Measurements from ENCODE around the gene ZDHHC14.

ZDHHC14 gene

DNA sequence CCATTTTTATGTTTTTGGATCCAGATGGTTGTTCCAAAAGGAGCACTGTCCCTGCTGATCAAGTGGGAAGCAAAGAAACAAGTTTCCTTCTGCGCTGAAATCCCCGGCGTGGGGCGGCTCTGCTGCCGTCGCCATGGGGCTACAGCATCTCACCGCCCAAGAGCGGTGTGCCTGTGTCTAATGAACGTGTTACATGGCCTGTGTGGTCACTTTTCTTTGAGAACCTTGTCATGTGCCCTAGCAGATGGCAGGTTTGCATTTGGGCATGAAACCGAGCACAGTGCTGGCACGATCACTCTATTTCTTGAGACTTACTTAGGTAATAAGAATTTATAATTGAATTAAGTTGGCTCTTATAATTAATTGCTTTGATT lies 51.9 kb downstream of the ZDHHC14 start:
- Histone ChIP-seq H3K36me3 (ENCODE audit: insufficient read depth) (no peaks in the 10 kb centered on the region), H3K4me3 (IDR thresholded peaks at IDR 0.05; ENCODE audit: insufficient read depth, low read depth, low read length) (no peak overlapping the region), H3K27ac (no peak overlapping the region), H3K27me3 (ENCODE audit: insufficient read depth, low read depth) (no peaks in the 10 kb centered on the region), H3K79me2 (ENCODE audit: insufficient read depth, low read depth) (no peaks in the 10 kb centered on the region), H4K20me1 (ENCODE audit: insufficient read depth) (no peaks in the 10 kb centered on the region), H3K4me2 (no peak overlapping the region), H2AFZ (ENCODE audit: low read depth) (no peak overlapping the region), H3K4me1 (ENCODE audit: low read depth, poor library complexity, severe bottlenecking) (no peaks in the 10 kb centered on the region), H3K9ac (no peak overlapping the region)
- TF ChIP-seq, protein P1, sequence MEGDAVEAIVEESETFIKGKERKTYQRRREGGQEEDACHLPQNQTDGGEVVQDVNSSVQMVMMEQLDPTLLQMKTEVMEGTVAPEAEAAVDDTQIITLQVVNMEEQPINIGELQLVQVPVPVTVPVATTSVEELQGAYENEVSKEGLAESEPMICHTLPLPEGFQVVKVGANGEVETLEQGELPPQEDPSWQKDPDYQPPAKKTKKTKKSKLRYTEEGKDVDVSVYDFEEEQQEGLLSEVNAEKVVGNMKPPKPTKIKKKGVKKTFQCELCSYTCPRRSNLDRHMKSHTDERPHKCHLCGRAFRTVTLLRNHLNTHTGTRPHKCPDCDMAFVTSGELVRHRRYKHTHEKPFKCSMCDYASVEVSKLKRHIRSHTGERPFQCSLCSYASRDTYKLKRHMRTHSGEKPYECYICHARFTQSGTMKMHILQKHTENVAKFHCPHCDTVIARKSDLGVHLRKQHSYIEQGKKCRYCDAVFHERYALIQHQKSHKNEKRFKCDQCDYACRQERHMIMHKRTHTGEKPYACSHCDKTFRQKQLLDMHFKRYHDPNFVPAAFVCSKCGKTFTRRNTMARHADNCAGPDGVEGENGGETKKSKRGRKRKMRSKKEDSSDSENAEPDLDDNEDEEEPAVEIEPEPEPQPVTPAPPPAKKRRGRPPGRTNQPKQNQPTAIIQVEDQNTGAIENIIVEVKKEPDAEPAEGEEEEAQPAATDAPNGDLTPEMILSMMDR (conservative IDR thresholded peaks at IDR 0.05; ENCODE audit: low read depth, low read length): no peak

DNA sequence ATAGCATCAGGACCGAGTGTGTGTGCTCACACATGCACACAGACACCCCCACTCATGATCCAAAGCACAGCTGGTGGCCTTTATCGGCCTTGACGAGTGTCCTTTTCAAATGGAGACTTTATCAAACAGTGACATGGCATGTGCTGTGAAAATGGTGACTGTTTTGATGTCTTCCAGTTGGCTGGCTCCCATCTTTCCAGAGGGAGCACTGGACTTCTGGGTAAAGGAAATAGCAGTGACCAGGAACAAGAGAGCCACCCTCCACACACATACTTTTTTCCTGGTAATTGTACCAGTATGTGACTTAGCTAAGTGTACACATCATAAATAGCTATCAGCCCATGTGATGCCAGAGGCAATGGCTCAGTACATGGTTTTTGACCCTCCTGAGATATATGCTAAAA lies 52.7 kb downstream of the ZDHHC14 start:
- Histone ChIP-seq H2AFZ (ENCODE audit: low read depth) (no peak overlapping the region), H3K4me3 (IDR thresholded peaks at IDR 0.05; ENCODE audit: insufficient read depth, low read depth, low read length) (no peak overlapping the region), H3K79me2 (ENCODE audit: insufficient read depth, low read depth) (no peaks in the 10 kb centered on the region), H3K27ac (no peak overlapping the region), H4K20me1 (ENCODE audit: insufficient read depth) (no peaks in the 10 kb centered on the region), H3K9ac (no peak overlapping the region), H3K27me3 (ENCODE audit: insufficient read depth, low read depth) (no peaks in the 10 kb centered on the region), H3K4me2 (no peak overlapping the region), H3K36me3 (ENCODE audit: insufficient read depth) (no peaks in the 10 kb centered on the region), H3K4me1 (ENCODE audit: low read depth, poor library complexity, severe bottlenecking) (no peaks in the 10 kb centered on the region)
- TF ChIP-seq, protein P1 (conservative IDR thresholded peaks at IDR 0.05; ENCODE audit: low read depth, low read length): no peak

DNA sequence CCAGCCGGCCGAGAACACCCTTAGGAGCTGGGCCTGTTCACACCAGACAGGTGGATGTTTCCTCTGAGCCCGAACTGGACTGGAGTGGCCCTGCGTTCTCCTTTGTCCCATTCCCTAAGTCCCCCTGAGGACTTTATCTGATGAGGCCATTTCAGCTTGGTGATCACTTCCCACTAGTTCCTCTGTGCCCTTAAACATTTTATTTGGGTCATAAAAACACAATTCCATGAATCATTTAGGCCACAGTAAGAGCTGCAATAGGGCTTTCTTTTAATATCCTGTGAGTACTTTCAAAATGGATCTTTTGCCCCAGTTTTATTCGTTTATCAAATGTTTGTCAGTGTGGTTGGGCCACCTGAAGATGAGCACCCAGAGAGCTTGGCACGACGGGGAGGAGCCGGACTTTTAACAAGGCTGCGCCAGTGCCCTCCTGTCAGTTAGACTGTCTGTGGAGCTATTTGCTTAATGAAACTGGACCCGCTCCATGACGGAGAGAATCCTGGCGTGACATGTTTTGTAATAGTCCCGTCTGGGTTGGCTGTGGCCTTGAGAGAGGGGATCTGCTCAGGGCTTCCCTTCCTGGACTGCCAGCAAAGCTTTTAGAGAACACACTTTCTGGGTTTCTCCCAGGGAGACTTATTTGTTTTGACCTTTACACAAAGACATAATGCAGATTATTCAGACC lies 53.5 kb downstream of the ZDHHC14 start:
- Histone ChIP-seq H3K27ac (no peak overlapping the region), H3K4me1 (ENCODE audit: low read depth, poor library complexity, severe bottlenecking) (no peaks in the 10 kb centered on the region), H4K20me1 (ENCODE audit: insufficient read depth) (no peaks in the 10 kb centered on the region), H3K36me3 (ENCODE audit: insufficient read depth) (no peaks in the 10 kb centered on the region), H3K27me3 (ENCODE audit: insufficient read depth, low read depth) (no peaks in the 10 kb centered on the region), H3K9ac (no peak overlapping the region), H3K4me2 (no peak overlapping the region), H2AFZ (ENCODE audit: low read depth) (no peak overlapping the region), H3K79me2 (ENCODE audit: insufficient read depth, low read depth) (no peaks in the 10 kb centered on the region), H3K4me3 (IDR thresholded peaks at IDR 0.05; ENCODE audit: insufficient read depth, low read depth, low read length) (no peak overlapping the region)
- TF ChIP-seq, protein P1 (conservative IDR thresholded peaks at IDR 0.05; ENCODE audit: low read depth, low read length): no peak

DNA sequence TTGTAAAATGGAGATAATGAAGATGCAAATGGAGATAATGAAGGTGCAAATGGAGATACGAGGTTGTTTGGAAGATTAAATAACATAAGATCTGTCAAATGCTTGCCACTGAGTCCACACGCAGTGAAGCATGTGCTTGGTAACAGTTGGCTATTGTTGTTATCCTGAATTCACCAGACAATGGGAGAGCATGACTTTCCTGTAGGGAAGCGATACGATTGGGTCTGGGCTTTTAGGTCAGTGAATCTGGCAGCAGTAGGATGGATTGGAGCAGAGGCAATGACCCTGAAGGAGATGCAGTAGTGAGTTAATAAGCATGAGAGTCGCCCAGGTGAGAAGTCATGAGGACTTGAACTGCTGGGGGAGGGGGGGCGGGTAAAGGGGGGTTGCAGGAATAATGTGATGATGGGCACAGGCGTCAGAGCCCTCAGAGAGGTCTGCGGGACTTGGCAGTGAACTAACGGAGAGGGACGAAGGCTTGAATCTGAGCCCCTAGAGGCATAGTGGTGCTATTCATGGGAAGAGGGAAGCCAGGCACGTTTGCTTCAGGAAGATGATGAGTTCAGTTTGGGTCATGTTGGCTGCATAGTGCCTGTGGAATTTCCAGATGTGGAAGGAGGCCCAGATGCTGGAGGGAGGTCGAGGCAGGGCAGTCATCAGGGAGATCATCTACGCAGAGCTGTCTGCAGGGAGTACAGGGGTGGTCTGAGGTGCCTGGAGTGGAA lies 55.4 kb downstream of the ZDHHC14 start:
- H2AFZ ChIP-seq (ENCODE audit: low read depth): no peak overlapping the region
- no peak overlapping the region for H3K4me3 ChIP-seq (IDR thresholded peaks at IDR 0.05; ENCODE audit: insufficient read depth, low read depth, low read length)
- no peak overlapping the region for H3K4me2 ChIP-seq
- H4K20me1 ChIP-seq (ENCODE audit: insufficient read depth): no peaks in the 10 kb centered on the region
- no peaks in the 10 kb centered on the region for H3K4me1 ChIP-seq (ENCODE audit: low read depth, poor library complexity, severe bottlenecking)
- no peaks in the 10 kb centered on the region for H3K27me3 ChIP-seq (ENCODE audit: insufficient read depth, low read depth)
- no peaks in the 10 kb centered on the region for H3K36me3 ChIP-seq (ENCODE audit: insufficient read depth)
- H3K9ac ChIP-seq: no peak overlapping the region
- H3K27ac ChIP-seq: no peak overlapping the region
- H3K79me2 ChIP-seq (ENCODE audit: insufficient read depth, low read depth): no peaks in the 10 kb centered on the region
- TF ChIP-seq, protein P1 (conservative IDR thresholded peaks at IDR 0.05; ENCODE audit: low read depth, low read length): no peak
